HepG2 (cell line): ENCODE data around the gene NAPEPLD. TPM values are rescaled to one million over a fixed set of nuclear protein-coding genes. Genes with fewer than 3 reads are reported as not detected.

Experiments used
- ARNT ChIP-seq: fragments of 450-650 bp; IDR thresholded peaks from 2 replicates; pipeline ENCODE4 v1.6.1; 2017
- DPF2 ChIP-seq: sonication (generic); formaldehyde crosslinking; IDR thresholded peaks from 2 replicates; pipeline ENCODE4 v1.4.0; 2020; ENCODE audit warnings: mild to moderate bottlenecking, low read depth, missing genetic modification reagents, borderline replicate concordance
- HMG20A ChIP-seq: IDR thresholded peaks from 2 replicates; pipeline ENCODE4 v1.6.1; 2016; ENCODE audit warnings: borderline replicate concordance
- KLF6 ChIP-seq: IDR thresholded peaks from 2 replicates; pipeline ENCODE4 v1.8.0; 2016; ENCODE audit warnings: missing biosample characterization, missing genetic modification reagents
- KMT2B ChIP-seq: IDR thresholded peaks from 2 replicates; pipeline ENCODE4 v1.6.1; 2016; ENCODE audit warnings: missing genetic modification reagents, missing compliant biosample characterization
- MAFG ChIP-seq: sonication (generic); formaldehyde crosslinking; IDR thresholded peaks from 2 replicates; pipeline ENCODE4 v1.5.1; 2020; ENCODE audit warnings: mild to moderate bottlenecking, missing genetic modification reagents
- PAXIP1 ChIP-seq: sonication (generic); formaldehyde crosslinking; conservative IDR thresholded peaks from 2 replicates; pipeline ENCODE4 v1.4.0; 2020; ENCODE audit warnings: mild to moderate bottlenecking, missing genetic modification reagents, moderate library complexity
- SIX4 ChIP-seq: sonication (generic); formaldehyde crosslinking; IDR thresholded peaks from 2 replicates; pipeline ENCODE4 v1.4.0; 2020; ENCODE audit warnings: missing genetic modification reagents
- TMF1 ChIP-seq: sonication (generic); formaldehyde crosslinking; IDR thresholded peaks from 2 replicates; pipeline ENCODE4 v1.8.1; 2022; ENCODE audit warnings: low read depth, missing genetic modification reagents
- WIZ ChIP-seq: sonication (generic); formaldehyde crosslinking; IDR thresholded peaks from 2 replicates; pipeline ENCODE4 v1.5.1; 2020; ENCODE audit warnings: mild to moderate bottlenecking, missing genetic modification reagents
- XBP1 ChIP-seq: sonication (generic); formaldehyde crosslinking; IDR thresholded peaks from 2 replicates; pipeline ENCODE4 v1.5.0; 2020; ENCODE audit warnings: missing genetic modification reagents
- ZBTB44 ChIP-seq: sonication (generic); formaldehyde crosslinking; IDR thresholded peaks from 2 replicates; pipeline ENCODE4 v1.4.0; 2020; ENCODE audit warnings: missing genetic modification reagents
- ZNF124 ChIP-seq: sonication (generic); formaldehyde crosslinking; IDR thresholded peaks from 2 replicates; pipeline ENCODE4 v1.4.0; 2020; ENCODE audit warnings: missing genetic modification reagents
- ZNF382 ChIP-seq: sonication (generic); formaldehyde crosslinking; IDR thresholded peaks from 2 replicates; pipeline ENCODE4 v1.5.0; 2020; ENCODE audit warnings: missing genetic modification reagents, mild to moderate bottlenecking, borderline replicate concordance
- ZNF512 ChIP-seq: sonication (generic); formaldehyde crosslinking; IDR thresholded peaks from 2 replicates; pipeline ENCODE4 v1.4.0; 2020; ENCODE audit warnings: mild to moderate bottlenecking, missing genetic modification reagents
- ZNF709 ChIP-seq: sonication (generic); formaldehyde crosslinking; IDR thresholded peaks from 2 replicates; pipeline ENCODE4 v1.5.0; 2020; ENCODE audit warnings: mild to moderate bottlenecking, missing genetic modification reagents
- ZSCAN9 ChIP-seq: IDR thresholded peaks from 2 replicates; pipeline ENCODE4 v1.6.1; 2016; ENCODE audit warnings: borderline replicate concordance
- polyA plus RNA-seq, 8 experiments: library from polyadenylated mRNA; depleted of rRNA in 3 of 8; stranded (reverse) in 7 of 8; unstranded in 1 of 8; fragments of >200 nt; fragmentation: Illumina TruSeq in 4 of 8; extraction: Trizol in 4 of 8; gene quantifications; 2 replicates each; pipeline versions ENCODE4 v1.2.1 to v1.2.3, GENCODE V29; 2011 to 2016; ENCODE audit warnings: low read depth in 4 of 8, missing spikeins in 1 of 8, mixed read lengths in 1 of 8; ENCODE audit not compliant: insufficient read depth in 1 of 8
- total RNA-seq, 5 experiments: library from RNA; depleted of rRNA; stranded (reverse); fragments of >200 nt; fragmentation: Illumina TruSeq; extraction: Trizol; gene quantifications; 2 replicates each; pipeline ENCODE4 v1.2.3, GENCODE V29; 2016; ENCODE audit warnings: low read depth in 1 of 5
- TF ChIP-seq, protein P1 (sequence below): IDR thresholded peaks from 2 replicates; pipeline ENCODE4 v1.6.1; 2018; ENCODE audit warnings: missing genetic modification reagents, mild to moderate bottlenecking, missing compliant biosample characterization
- TF ChIP-seq, protein P2 (sequence below): sonication (generic); formaldehyde crosslinking; IDR thresholded peaks from 2 replicates; pipeline ENCODE4 v1.4.0; 2020; ENCODE audit warnings: low read depth, missing genetic modification reagents

NAPEPLD gene
- total and polyA plus RNA-seq, 2 of the 13 experiments (the other 11 are each of a cell fraction or from before 2014, with no cell fraction given), result 3.4 to 5.6 TPM

DNA sequence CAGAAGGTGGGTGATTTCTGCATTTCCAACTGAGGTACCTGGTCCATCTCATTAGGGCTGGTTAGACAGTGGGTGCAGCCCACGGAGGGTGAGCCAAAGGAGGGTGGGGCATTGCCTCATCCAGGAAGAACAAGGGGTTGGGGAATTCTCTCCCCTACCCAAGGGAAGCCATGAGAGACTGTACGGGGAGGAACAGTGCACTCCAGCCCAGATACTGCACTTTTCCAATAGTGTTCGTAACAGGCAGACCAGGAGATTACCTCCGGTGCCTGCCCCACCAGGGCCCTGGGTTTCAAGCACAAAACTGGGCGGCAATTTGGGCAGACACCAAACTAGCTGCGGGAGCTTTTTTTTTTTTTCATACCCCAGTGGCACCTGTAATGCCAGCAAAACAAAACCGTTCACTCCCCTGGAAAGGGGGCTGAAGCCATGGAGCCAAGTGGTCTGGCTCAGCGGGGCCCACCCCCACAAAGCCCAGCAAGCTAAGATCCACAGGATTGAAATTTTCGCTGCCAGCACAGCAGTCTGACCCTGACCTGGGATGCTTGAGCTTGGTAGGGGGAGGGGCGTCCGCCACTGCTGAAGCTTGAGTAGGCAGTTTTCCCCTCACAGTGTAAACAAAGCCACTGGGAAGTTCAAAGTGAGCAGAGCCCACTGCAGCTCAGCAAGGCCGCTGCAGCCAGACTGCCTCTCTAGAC, 42.7 kb downstream of the NAPEPLD start (continued):
- no peak for TF ChIP-seq ZBTB44 (CRISPR knock-in tag)
- peak; percentile 91 for TF ChIP-seq PAXIP1 (CRISPR knock-in tag)
- TF ChIP-seq, protein P1, sequence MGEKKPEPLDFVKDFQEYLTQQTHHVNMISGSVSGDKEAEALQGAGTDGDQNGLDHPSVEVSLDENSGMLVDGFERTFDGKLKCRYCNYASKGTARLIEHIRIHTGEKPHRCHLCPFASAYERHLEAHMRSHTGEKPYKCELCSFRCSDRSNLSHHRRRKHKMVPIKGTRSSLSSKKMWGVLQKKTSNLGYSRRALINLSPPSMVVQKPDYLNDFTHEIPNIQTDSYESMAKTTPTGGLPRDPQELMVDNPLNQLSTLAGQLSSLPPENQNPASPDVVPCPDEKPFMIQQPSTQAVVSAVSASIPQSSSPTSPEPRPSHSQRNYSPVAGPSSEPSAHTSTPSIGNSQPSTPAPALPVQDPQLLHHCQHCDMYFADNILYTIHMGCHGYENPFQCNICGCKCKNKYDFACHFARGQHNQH, result 0 out of 2 replicates have a peak, but pooled peaks have one; percentile 59
- TF ChIP-seq ARNT, result no peak
- TF ChIP-seq ZNF124 (CRISPR knock-in tag), result peak; percentile 45; the same call in 1 of the 2 replicates
- no peak; the same call in 1 of the 2 replicates for TF ChIP-seq ZSCAN9 (CRISPR knock-in tag)
- peak; percentile 84 for TF ChIP-seq MAFG (CRISPR knock-in tag)
- TF ChIP-seq, protein P2, sequence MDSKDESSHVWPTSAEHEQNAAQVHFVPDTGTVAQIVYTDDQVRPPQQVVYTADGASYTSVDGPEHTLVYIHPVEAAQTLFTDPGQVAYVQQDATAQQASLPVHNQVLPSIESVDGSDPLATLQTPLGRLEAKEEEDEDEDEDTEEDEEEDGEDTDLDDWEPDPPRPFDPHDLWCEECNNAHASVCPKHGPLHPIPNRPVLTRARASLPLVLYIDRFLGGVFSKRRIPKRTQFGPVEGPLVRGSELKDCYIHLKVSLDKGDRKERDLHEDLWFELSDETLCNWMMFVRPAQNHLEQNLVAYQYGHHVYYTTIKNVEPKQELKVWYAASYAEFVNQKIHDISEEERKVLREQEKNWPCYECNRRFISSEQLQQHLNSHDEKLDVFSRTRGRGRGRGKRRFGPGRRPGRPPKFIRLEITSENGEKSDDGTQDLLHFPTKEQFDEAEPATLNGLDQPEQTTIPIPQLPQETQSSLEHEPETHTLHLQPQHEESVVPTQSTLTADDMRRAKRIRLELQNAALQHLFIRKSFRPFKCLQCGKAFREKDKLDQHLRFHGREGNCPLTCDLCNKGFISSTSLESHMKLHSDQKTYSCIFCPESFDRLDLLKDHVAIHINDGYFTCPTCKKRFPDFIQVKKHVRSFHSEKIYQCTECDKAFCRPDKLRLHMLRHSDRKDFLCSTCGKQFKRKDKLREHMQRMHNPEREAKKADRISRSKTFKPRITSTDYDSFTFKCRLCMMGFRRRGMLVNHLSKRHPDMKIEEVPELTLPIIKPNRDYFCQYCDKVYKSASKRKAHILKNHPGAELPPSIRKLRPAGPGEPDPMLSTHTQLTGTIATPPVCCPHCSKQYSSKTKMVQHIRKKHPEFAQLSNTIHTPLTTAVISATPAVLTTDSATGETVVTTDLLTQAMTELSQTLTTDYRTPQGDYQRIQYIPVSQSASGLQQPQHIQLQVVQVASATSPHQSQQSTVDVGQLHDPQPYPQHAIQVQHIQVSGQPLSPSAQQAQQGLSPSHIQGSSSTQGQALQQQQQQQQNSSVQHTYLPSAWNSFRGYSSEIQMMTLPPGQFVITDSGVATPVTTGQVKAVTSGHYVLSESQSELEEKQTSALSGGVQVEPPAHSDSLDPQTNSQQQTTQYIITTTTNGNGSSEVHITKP (CRISPR knock-in tag), result no peak
- TF ChIP-seq ZNF382 (CRISPR knock-in tag), result no peak
- peak; percentile 79 for TF ChIP-seq KMT2B
- TF ChIP-seq KLF6 (CRISPR knock-in tag), result no peak
- no peak for TF ChIP-seq WIZ (CRISPR knock-in tag)
- no peak for TF ChIP-seq XBP1 (CRISPR knock-in tag)
- TF ChIP-seq TMF1 (CRISPR knock-in tag), result no peak
- no peak for TF ChIP-seq ZNF709 (CRISPR knock-in tag)
- no peak for TF ChIP-seq ZNF512 (CRISPR knock-in tag)
- peak; percentile 57; the same call in 1 of the 2 replicates for TF ChIP-seq HMG20A (CRISPR knock-in tag)
- TF ChIP-seq DPF2 (CRISPR knock-in tag), result no peak
- TF ChIP-seq SIX4 (CRISPR knock-in tag), result no peak
